CD14-positive monocyte (primary cell): Measurements from ENCODE around the gene TMTC2. TPM values are rescaled to one million over a fixed set of nuclear protein-coding genes. Genes with fewer than 3 reads are reported as not detected.

Experiments used
- DNase-seq, 3 donors: peaks; one replicate each; pipeline ENCODE4 v3.0.0-alpha.2; 2011 to 2022
- H2AFZ ChIP-seq: 2 replicates; pipeline ENCODE4 v1.6.0; 2012; ENCODE audit warnings: mild to moderate bottlenecking, low read depth, low read length, inconsistent platforms; ENCODE audit not compliant: insufficient read depth, poor library complexity, severe bottlenecking
- H3K27ac ChIP-seq, 2 donors: 1 replicate in 1 of 2; 2 replicates in 1 of 2; pipeline ENCODE4 v1.5.1; 2012 to 2013; ENCODE audit warnings: low read length in 2 of 2, control low read depth in 1 of 2, inconsistent platforms in 1 of 2, low read depth in 1 of 2, mild to moderate bottlenecking in 1 of 2
- H3K27me3 ChIP-seq, 2 donors: one replicate each; pipeline versions ENCODE4 v1.6.0 to v1.6.1; 2011 to 2013; ENCODE audit warnings: low read length in 2 of 2; ENCODE audit not compliant: control insufficient read depth in 2 of 2, insufficient read depth in 2 of 2
- H3K36me3 ChIP-seq, 2 donors: replicated peaks in 1 of 2; 1 replicate in 1 of 2; 2 replicates in 1 of 2; pipeline versions ENCODE4 v1.5.1 to v1.6.1; 2012 to 2013; ENCODE audit warnings: low read length in 2 of 2, control low read depth in 1 of 2, inconsistent platforms in 1 of 2, mild to moderate bottlenecking in 1 of 2; ENCODE audit not compliant: insufficient read depth in 2 of 2, control insufficient read depth in 1 of 2
- H3K4me1 ChIP-seq, 2 donors: 1 replicate in 1 of 2; 2 replicates in 1 of 2; pipeline versions ENCODE4 v1.5.1 to v1.6.1; 2012 to 2013; ENCODE audit warnings: low read length in 2 of 2, control low read depth in 1 of 2, inconsistent platforms in 1 of 2, mild to moderate bottlenecking in 1 of 2, moderate library complexity in 1 of 2; ENCODE audit not compliant: insufficient read depth in 2 of 2, control insufficient read depth in 1 of 2
- H3K4me2 ChIP-seq: replicated peaks from 2 replicates; pipeline ENCODE3; 2012; ENCODE audit warnings: low read length, moderate library complexity, mild to moderate bottlenecking; ENCODE audit not compliant: poor library complexity, severe bottlenecking; ENCODE audit errors: extremely low read depth
- H3K4me3 ChIP-seq, 3 experiments: fragments of 200-600 bp in 1 of 3; sonication (generic) in 1 of 3; replicated peaks in 1 of 3; 1 replicate in 2 of 3; 2 replicates in 1 of 3; pipeline ENCODE4 v1.5.1; 2011 to 2013; ENCODE audit warnings: low read length in 3 of 3, mild to moderate bottlenecking in 3 of 3, control low read depth in 2 of 3, low read depth in 2 of 3, inconsistent platforms in 1 of 3, moderate library complexity in 1 of 3
- H3K79me2 ChIP-seq: 2 replicates; pipeline ENCODE4 v1.6.0; 2012; ENCODE audit warnings: mild to moderate bottlenecking, control low read depth, inconsistent platforms, low read length, moderate library complexity; ENCODE audit not compliant: insufficient read depth
- H3K9ac ChIP-seq: 2 replicates; pipeline ENCODE4 v1.6.0; 2017; ENCODE audit warnings: low read length, mild to moderate bottlenecking; ENCODE audit not compliant: insufficient read depth, poor library complexity, severe bottlenecking
- H3K9me3 ChIP-seq, 2 donors: replicated peaks in 1 of 2; 1 replicate in 1 of 2; 2 replicates in 1 of 2; pipeline versions ENCODE4 v1.5.1 to v1.6.1; 2012 to 2013; ENCODE audit warnings: low read length in 2 of 2, control low read depth in 1 of 2; ENCODE audit not compliant: control insufficient read depth in 1 of 2, insufficient read depth in 1 of 2
- H4K20me1 ChIP-seq: 2 replicates; pipeline ENCODE4 v1.6.0; 2012; ENCODE audit warnings: mild to moderate bottlenecking, low read length, control low read depth, moderate library complexity; ENCODE audit not compliant: insufficient read depth
- H3K27ac Mint-ChIP-seq, 7 donors: one replicate each; pipeline ENCODE4 v1.8.0; 2020; ENCODE audit warnings: mild to moderate bottlenecking in 7 of 7, mixed read lengths in 7 of 7, moderate library complexity in 6 of 7, inconsistent platforms in 2 of 7
- H3K27me3 Mint-ChIP-seq, 3 donors: one replicate each; pipeline ENCODE4 v1.8.0; 2021 to 2022; ENCODE audit warnings: low read depth in 3 of 3, mild to moderate bottlenecking in 3 of 3, mixed read lengths in 3 of 3, moderate library complexity in 3 of 3, inconsistent platforms in 1 of 3
- H3K36me3 Mint-ChIP-seq, 2 donors: one replicate each; pipeline ENCODE4 v1.8.0; 2020; ENCODE audit warnings: mixed read lengths in 2 of 2, inconsistent platforms in 1 of 2, mild to moderate bottlenecking in 1 of 2
- H3K4me1 Mint-ChIP-seq: one replicate; pipeline ENCODE4 v1.8.0; 2020; ENCODE audit warnings: mild to moderate bottlenecking, mixed read lengths
- H3K4me3 Mint-ChIP-seq, 2 donors: one replicate each; pipeline ENCODE4 v1.8.0; 2020; ENCODE audit warnings: mild to moderate bottlenecking in 2 of 2, mixed read lengths in 2 of 2, moderate library complexity in 1 of 2
- H3K9me3 Mint-ChIP-seq, 7 donors: one replicate each; pipeline ENCODE4 v1.8.0; 2020 to 2022; ENCODE audit warnings: mixed read lengths in 7 of 7, mild to moderate bottlenecking in 6 of 7, moderate library complexity in 6 of 7, inconsistent platforms in 2 of 7
- CTCF ChIP-seq: fragments of 200-600 bp; IDR thresholded peaks from one replicate; pipeline ENCODE4 v1.8.0; 2022; ENCODE audit warnings: antibody characterized with exemption, mild to moderate bottlenecking
- WGBS: methylation state at CpG from one replicate; pipeline ENCODE4 v1.1.5; 2013; ENCODE audit warnings: missing lambda C conversion rate; ENCODE audit not compliant: insufficient coverage; 5-methylcytosine and 5-hydroxymethylcytosine counted together
- intact Hi-C, 2 donors: fragments of 100-400 bp; cut with micrococcal nuclease; formaldehyde crosslinking; loops; one replicate each; pipeline versions ENCODE4 v1.15.0 to v1.15.1; 2023
- polyA plus RNA-seq, 3 donors: library from polyadenylated mRNA; depleted of rRNA in 1 of 3; unstranded in 2 of 3; stranded (reverse) in 1 of 3; fragments of 300-500 nt in 2 of 3; fragments of >200 nt in 1 of 3; fragmentation: Illumina TruSeq in 2 of 3; gene quantifications; 1 replicate in 2 of 3; 2 replicates in 1 of 3; pipeline ENCODE4 v1.2.3, GENCODE V29; 2012 to 2021

TMTC2 gene
- polyA plus RNA-seq, 3 donors = 2.5 to 15.7 (median 3.3) TPM

GRCh38 chr12:82723093-82723492 lies 36.4 kb downstream of the TMTC2 start:
- Histone ChIP-seq H3K27me3 (no peaks in the 10 kb centered on the region), H3K36me3 (peaks cover 15 to 44% of the 10 kb centered on the region in 2 donors), H3K4me1 (no peaks in the 10 kb centered on the region), H4K20me1 (no peaks in the 10 kb centered on the region), H3K9me3 (peaks cover 0 to 4% of the 10 kb centered on the region in 2 donors), H3K9ac (no peak overlapping the region), H3K79me2 (peaks cover 3% of the 10 kb centered on the region), H2AFZ (no peak overlapping the region), H3K4me2 (no peak overlapping the region), H3K27ac (no peak overlapping the region), H3K4me3 (no peak overlapping the region)
- H3K4me3 Mint-ChIP-seq = no peak overlapping the region
- intact Hi-C loops = no loop called here
- no peak for TF ChIP-seq CTCF
- H3K36me3 Mint-ChIP-seq = peaks cover 54 to 56% of the 10 kb centered on the region in 2 donors
- WGBS = no CpG with 5 or more reads among the region's 4 CpGs
- no peaks in the 10 kb centered on the region for H3K27me3 Mint-ChIP-seq
- H3K9me3 Mint-ChIP-seq = peaks cover 3 to 13% (median 5%) of the 10 kb centered on the region in 7 donors
- DNase-seq = no peak
- H3K27ac Mint-ChIP-seq = peak overlapping the region in 1 of 7 donors; percentile 21
- peaks cover 4% of the 10 kb centered on the region for H3K4me1 Mint-ChIP-seq

GRCh38 chr12:82723891-82724290 lies 37.2 kb downstream of the TMTC2 start:
- Histone ChIP-seq H3K36me3 (peaks cover 17 to 51% of the 10 kb centered on the region in 2 donors), H3K27me3 (no peaks in the 10 kb centered on the region), H3K9ac (no peak overlapping the region), H3K4me1 (no peaks in the 10 kb centered on the region), H3K9me3 (peaks cover 6 to 10% of the 10 kb centered on the region in 2 donors), H4K20me1 (no peaks in the 10 kb centered on the region), H3K4me3 (no peak overlapping the region), H3K79me2 (peaks cover 3% of the 10 kb centered on the region), H3K4me2 (no peak overlapping the region), H3K27ac (no peak overlapping the region), H2AFZ (no peak overlapping the region)
- no peak for DNase-seq
- Mint-ChIP-seq H3K36me3 (peaks cover 54 to 60% of the 10 kb centered on the region in 2 donors), H3K27ac (no peak overlapping the region), H3K4me3 (no peak overlapping the region), H3K4me1 (peaks cover 4% of the 10 kb centered on the region), H3K27me3 (no peaks in the 10 kb centered on the region), H3K9me3 (peaks cover 3 to 19% (median 8%) of the 10 kb centered on the region in 7 donors)
- intact Hi-C loops = no loop called here
- TF ChIP-seq CTCF = no peak
- no CpG with 5 or more reads among the region's 2 CpGs for WGBS
